GM12878 (cell line): ENCODE data around the gene DISP2. TPM values are rescaled to one million over a fixed set of nuclear protein-coding genes. Genes with fewer than 3 reads are reported as not detected.

ENCODE experiments used
- ATAC-seq: fragments of 200-7000 bp; cut with Tn5 transposase; 3 replicates; pipeline ENCODE4 v1.9.1; 2020; ENCODE audit warnings: mild to moderate bottlenecking, moderate library complexity
- BruUV-seq: library from RNA; stranded (reverse); fragments of 400-500 nt; replicated peaks from 2 replicates; lab custom pipeline; 2021; lab: Mats Ljungman, UMichigan
- CTCF ChIA-PET: fragments of 300-600 bp; sonication (Branson Sonifier 250); formaldehyde crosslinking; extraction: SDS; loops from one replicate; lab custom pipeline; 2021; ENCODE audit warnings: inconsistent platforms; lab: Yijun Ruan, JAX
- POLR2A ChIA-PET: fragments of 350-600 bp; formaldehyde crosslinking; extraction: SDS; loops from one replicate; lab custom pipeline; 2021; ENCODE audit warnings: inconsistent platforms; lab: Charles Lee
- RAD21 ChIA-PET: fragments of 300-600 bp; sonication (Branson Sonifier 250); formaldehyde crosslinking; loops from one replicate; lab custom pipeline; 2023; ENCODE audit warnings: antibody characterized with exemption; ENCODE audit not compliant: unreplicated experiment; lab: Charles Lee
- SMC1A ChIA-PET: fragments of 300-600 bp; sonication (Branson Sonifier 250); formaldehyde crosslinking; loops from one replicate; lab custom pipeline; 2023; ENCODE audit not compliant: unreplicated experiment, uncharacterized antibody; lab: Charles Lee
- DNase-seq: peaks from one replicate; pipeline ENCODE4 v3.0.0-alpha.2; 2011; ENCODE audit warnings: low read depth, low spot score
- FAIRE-seq: peaks from 3 replicates; lab custom pipeline; 2011; peaks lifted over from hg19 to GRCh38; lab: Jason Lieb, UNC
- H2AFZ ChIP-seq: 2 replicates; pipeline ENCODE4 v1.6.0; 2011; ENCODE audit warnings: low read depth, low read length, control low read depth; ENCODE audit not compliant: control insufficient read depth
- H3K27ac ChIP-seq: 2 replicates; pipeline ENCODE4 v1.5.1; 2011; ENCODE audit warnings: control low read depth; ENCODE audit not compliant: control insufficient read depth, insufficient read depth
- H3K27me3 ChIP-seq, 2 experiments: replicated peaks in 1 of 2; 2 replicates each; pipeline versions ENCODE4 v1.6.0 to v1.6.1; 2011; ENCODE audit warnings: low read length in 1 of 2; ENCODE audit not compliant: control insufficient read depth in 2 of 2, insufficient read depth in 2 of 2
- H3K36me3 ChIP-seq, 2 experiments: 2 replicates each; pipeline ENCODE4 v1.5.1; 2011; ENCODE audit warnings: low read length in 1 of 2; ENCODE audit not compliant: control insufficient read depth in 2 of 2, insufficient read depth in 2 of 2
- H3K4me1 ChIP-seq: 2 replicates; pipeline ENCODE4 v1.6.1; 2011; ENCODE audit warnings: mild to moderate bottlenecking, low read length, moderate library complexity, mixed read lengths; ENCODE audit not compliant: control insufficient read depth, insufficient read depth
- H3K4me2 ChIP-seq: 2 replicates; pipeline ENCODE4 v1.6.0; 2011; ENCODE audit warnings: control low read depth; ENCODE audit not compliant: control insufficient read depth, insufficient read depth
- H3K4me3 ChIP-seq: fragments of 200-600 bp; sonication (generic); 2 replicates; pipeline ENCODE4 v1.5.1; 2016
- H3K79me2 ChIP-seq: 2 replicates; pipeline ENCODE4 v1.6.0; 2011; ENCODE audit warnings: low read length; ENCODE audit not compliant: control insufficient read depth, insufficient read depth
- H3K9ac ChIP-seq: 2 replicates; pipeline ENCODE4 v1.8.0; 2011; ENCODE audit warnings: low read length, control low read depth, mixed read lengths; ENCODE audit not compliant: control insufficient read depth, insufficient read depth
- H3K9me3 ChIP-seq: replicated peaks from 3 replicates; pipeline ENCODE4 v1.5.1; 2011; ENCODE audit warnings: mild to moderate bottlenecking, low read length; ENCODE audit not compliant: control insufficient read depth, insufficient read depth
- H4K20me1 ChIP-seq: 2 replicates; pipeline ENCODE4 v1.6.0; 2011; ENCODE audit not compliant: control insufficient read depth, insufficient read depth
- BRCA1 ChIP-seq: IDR thresholded peaks from 2 replicates; pipeline ENCODE4 v1.6.1; 2011; ENCODE audit warnings: low read depth, low read length, improper control_type of control experiment
- CBX5 ChIP-seq: sonication (generic); IDR thresholded peaks from 2 replicates; pipeline ENCODE4 v1.6.1; 2016; ENCODE audit warnings: low read depth, moderate library complexity, mild to moderate bottlenecking, inconsistent platforms
- CREM ChIP-seq: IDR thresholded peaks from 2 replicates; pipeline ENCODE4 v1.6.1; 2014; ENCODE audit warnings: antibody characterized with exemption, low read depth
- EGR1 ChIP-seq, 2 experiments: IDR thresholded peaks; 1 replicate in 1 of 2; 2 replicates in 1 of 2; pipeline ENCODE4 v1.6.1; 2011 to 2012; ENCODE audit warnings: low read depth in 2 of 2, low read length in 2 of 2, borderline replicate concordance in 1 of 2, mild to moderate bottlenecking in 1 of 2, moderate library complexity in 1 of 2
- HDAC2 ChIP-seq: fragments of 200-600 bp; sonication (generic); IDR thresholded peaks from 2 replicates; pipeline ENCODE4 v1.6.1; 2017
- IRF4 ChIP-seq: IDR thresholded peaks from 2 replicates; pipeline ENCODE4 v1.6.1; 2011; ENCODE audit warnings: low read depth, low read length
- JUND ChIP-seq: IDR thresholded peaks from 2 replicates; pipeline ENCODE4 v1.6.1; 2012; ENCODE audit warnings: low read depth, mild to moderate bottlenecking, low read length, improper control_type of control experiment, moderate library complexity
- KDM1A ChIP-seq: fragments of 200-600 bp; sonication (generic); IDR thresholded peaks from 2 replicates; pipeline ENCODE4 v1.6.1; 2016; ENCODE audit warnings: borderline replicate concordance
- NR2F1 ChIP-seq: fragments of 450-650 bp; conservative IDR thresholded peaks from 2 replicates; pipeline ENCODE4 v1.6.1; 2017; ENCODE audit warnings: mild to moderate bottlenecking
- PAX8 ChIP-seq: fragments of 450-650 bp; IDR thresholded peaks from 2 replicates; pipeline ENCODE4 v1.6.1; 2017; ENCODE audit warnings: mild to moderate bottlenecking, moderate library complexity
- POU2F2 ChIP-seq: IDR thresholded peaks from 3 replicates; pipeline ENCODE4 v1.6.1; 2011; ENCODE audit warnings: low read depth, mild to moderate bottlenecking, low read length, borderline replicate concordance
- RBBP5 ChIP-seq: fragments of 200-600 bp; sonication (generic); conservative IDR thresholded peaks from 2 replicates; pipeline ENCODE4 v1.6.1; 2016
- SMC3 ChIP-seq: IDR thresholded peaks from 2 replicates; pipeline ENCODE4 v1.6.1; 2011; ENCODE audit warnings: low read length, improper control_type of control experiment, borderline replicate concordance
- SRF ChIP-seq, 2 experiments: IDR thresholded peaks; 2 replicates each; pipeline ENCODE4 v1.6.1; 2011; ENCODE audit warnings: low read depth in 2 of 2, low read length in 2 of 2, mild to moderate bottlenecking in 1 of 2, moderate library complexity in 1 of 2
- ZBTB33 ChIP-seq: fragments of 450-650 bp; IDR thresholded peaks from 2 replicates; pipeline ENCODE4 v1.6.1; 2017; ENCODE audit warnings: mild to moderate bottlenecking
- ZBTB40 ChIP-seq: fragments of 450-650 bp; IDR thresholded peaks from 2 replicates; pipeline ENCODE4 v1.6.1; 2016; ENCODE audit warnings: mild to moderate bottlenecking, moderate library complexity, borderline replicate concordance
- ZNF384 ChIP-seq: IDR thresholded peaks from 2 replicates; pipeline ENCODE4 v1.6.1; 2012; ENCODE audit warnings: low read depth, mild to moderate bottlenecking, low read length, improper control_type of control experiment, borderline replicate concordance
- WGBS: methylation state at CpG from one replicate; pipeline ENCODE4 v1.1.6; 2016; ENCODE audit warnings: low lambda C conversion rate; ENCODE audit not compliant: insufficient replicate concordance, insufficient coverage; ENCODE audit errors: missing lambda C conversion rate; 5-methylcytosine and 5-hydroxymethylcytosine counted together
- in situ Hi-C: fragments of 300-500 bp; cut with MboI; formaldehyde crosslinking; loops from 9 replicates; pipeline ENCODE4 v1.14.3; 2018; ENCODE audit warnings: mixed read lengths
- intact Hi-C: fragments of 100-400 bp; cut with micrococcal nuclease; formaldehyde crosslinking; loops from one replicate; pipeline ENCODE4 v1.14.2; 2022; ENCODE audit not compliant: unreplicated experiment
- polyA plus RNA-seq, 11 experiments: library from polyadenylated mRNA; depleted of rRNA in 4 of 11; unstranded in 6 of 11; stranded (reverse) in 5 of 11; fragments of >200 nt; fragmentation: Nextera tagmentation in 4 of 11; fragmentation: Illumina TruSeq in 1 of 11; extraction: Ambion mirVana in 4 of 11; extraction: Trizol in 1 of 11; gene quantifications; 1 replicate in 1 of 11; 2 replicates in 10 of 11; pipeline versions ENCODE4 v1.2.1 to v1.2.3, GENCODE V29; 2011 to 2016; ENCODE audit warnings: inconsistent platforms in 2 of 11, missing spikeins in 2 of 11, low read depth in 1 of 11
- total RNA-seq, 4 experiments: library from RNA; depleted of rRNA in 3 of 4; stranded (reverse); fragments of >200 nt in 3 of 4; fragmentation: Illumina TruSeq in 1 of 4; extraction: Trizol in 1 of 4; gene quantifications; 2 replicates each; pipeline versions ENCODE4 v1.2.1 to v1.2.3, GENCODE V29; 2013 to 2021

Gene DISP2
- total and polyA plus RNA-seq, 10 of the 15 experiments (the other 5 are each of a cell fraction or from before 2014, with no cell fraction given), result under 0.01 to 0.20 (median 0.12) TPM; not detected in 7

GRCh38 chr15:40309344-40309862, 48.6 kb upstream of the DISP2 start:
- ATAC-seq, result no peak
- in situ Hi-C loops (loop anchor here (5.0 kb wide), 1 partner anchor 48 kb away; the partner anchor contains the start of gene DISP2), intact Hi-C loops (no loop called here)
- no peak overlapping the region; the same call in 1 of the 2 replicates for H3K9ac ChIP-seq
- H3K4me3 ChIP-seq, result no peak overlapping the region
- CTCF ChIA-PET, result interaction anchor here (0.7 to 17.6 kb wide), 21 partner anchors 11 to 420 kb away, joined by 3 to 336 read pairs (median 4); partner anchors contain the start of genes ANKRD63, CCDC9B, INAFM2 and SRP14
- H3K4me2 ChIP-seq, result no peak overlapping the region; the same call in 1 of the 2 replicates
- H3K9me3 ChIP-seq, result no peaks in the 10 kb centered on the region
- H3K27me3 ChIP-seq, result peaks cover 0 to 3% of the 10 kb centered on the region in 2 experiments; a peak in 2 of 4 replicates
- WGBS, result 60% methylated on average over 8 of the region's 8 CpGs
- no peak overlapping the region for H2AFZ ChIP-seq
- RAD21 ChIA-PET, result interaction anchor here (1.3 to 6.8 kb wide), 4 partner anchors 28 to 264 kb away, joined by 4 to 87 read pairs (median 12); no protein-coding TSS in a partner anchor
- no peak for FAIRE-seq
- no peak for DNase-seq
- H3K36me3 ChIP-seq, result no peaks in the 10 kb centered on the region
- no peaks in the 10 kb centered on the region for H4K20me1 ChIP-seq
- H3K79me2 ChIP-seq, result no peaks in the 10 kb centered on the region
- SMC1A ChIA-PET, result interaction anchor here (0.8 to 10.0 kb wide), 8 partner anchors 28 to 521 kb away, joined by 3 to 83 read pairs (median 6); no protein-coding TSS in a partner anchor
- POLR2A ChIA-PET, result no interaction called here
- H3K27ac ChIP-seq, result no peak overlapping the region; the same call in 1 of the 2 replicates
- peaks cover 12% of the 10 kb centered on the region for H3K4me1 ChIP-seq
- no TSS peak for BruUV-seq
- TF ChIP-seq EGR1 (IDR thresholded peaks at IDR 0.05; ENCODE audit: borderline replicate concordance in 1 of 2, low read depth in 2 of 2, low read length in 2 of 2) (no peak), JUND (no peak), HDAC2 (no peak), CREM (no peak), SMC3 (no peak), NR2F1 (no peak), ZBTB40 (no peak), IRF4 (no peak), SRF (IDR thresholded peaks at IDR 0.05; ENCODE audit: low read depth in 2 of 2, low read length in 2 of 2) (no peak), BRCA1 (no peak), RBBP5 (no peak), PAX8 (no peak), CBX5 (no peak), ZNF384 (no peak), POU2F2 (no peak), KDM1A (no peak), ZBTB33 (no peak)
